CD14-positive monocyte (primary cell): ENCODE measurements around the gene FXYD6. TPM values are rescaled to one million over a fixed set of nuclear protein-coding genes. Genes with fewer than 3 reads are reported as not detected.

ENCODE experiments used
- DNase-seq, 3 donors: peaks; one replicate each; pipeline ENCODE4 v3.0.0-alpha.2; 2011 to 2022
- H2AFZ ChIP-seq: 2 replicates; pipeline ENCODE4 v1.6.0; 2012; ENCODE audit warnings: mild to moderate bottlenecking, low read depth, low read length, inconsistent platforms; ENCODE audit not compliant: insufficient read depth, poor library complexity, severe bottlenecking
- H3K27ac ChIP-seq, 2 donors: 1 replicate in 1 of 2; 2 replicates in 1 of 2; pipeline ENCODE4 v1.5.1; 2012 to 2013; ENCODE audit warnings: low read length in 2 of 2, control low read depth in 1 of 2, inconsistent platforms in 1 of 2, low read depth in 1 of 2, mild to moderate bottlenecking in 1 of 2
- H3K27me3 ChIP-seq, 2 donors: one replicate each; pipeline versions ENCODE4 v1.6.0 to v1.6.1; 2011 to 2013; ENCODE audit warnings: low read length in 2 of 2; ENCODE audit not compliant: control insufficient read depth in 2 of 2, insufficient read depth in 2 of 2
- H3K36me3 ChIP-seq, 2 donors: replicated peaks in 1 of 2; 1 replicate in 1 of 2; 2 replicates in 1 of 2; pipeline versions ENCODE4 v1.5.1 to v1.6.1; 2012 to 2013; ENCODE audit warnings: low read length in 2 of 2, control low read depth in 1 of 2, inconsistent platforms in 1 of 2, mild to moderate bottlenecking in 1 of 2; ENCODE audit not compliant: insufficient read depth in 2 of 2, control insufficient read depth in 1 of 2
- H3K4me1 ChIP-seq, 2 donors: 1 replicate in 1 of 2; 2 replicates in 1 of 2; pipeline versions ENCODE4 v1.5.1 to v1.6.1; 2012 to 2013; ENCODE audit warnings: low read length in 2 of 2, control low read depth in 1 of 2, inconsistent platforms in 1 of 2, mild to moderate bottlenecking in 1 of 2, moderate library complexity in 1 of 2; ENCODE audit not compliant: insufficient read depth in 2 of 2, control insufficient read depth in 1 of 2
- H3K4me2 ChIP-seq: replicated peaks from 2 replicates; pipeline ENCODE3; 2012; ENCODE audit warnings: low read length, moderate library complexity, mild to moderate bottlenecking; ENCODE audit not compliant: poor library complexity, severe bottlenecking; ENCODE audit errors: extremely low read depth
- H3K4me3 ChIP-seq, 3 experiments: fragments of 200-600 bp in 1 of 3; sonication (generic) in 1 of 3; replicated peaks in 1 of 3; 1 replicate in 2 of 3; 2 replicates in 1 of 3; pipeline ENCODE4 v1.5.1; 2011 to 2013; ENCODE audit warnings: low read length in 3 of 3, mild to moderate bottlenecking in 3 of 3, control low read depth in 2 of 3, low read depth in 2 of 3, inconsistent platforms in 1 of 3, moderate library complexity in 1 of 3
- H3K79me2 ChIP-seq: 2 replicates; pipeline ENCODE4 v1.6.0; 2012; ENCODE audit warnings: mild to moderate bottlenecking, control low read depth, inconsistent platforms, low read length, moderate library complexity; ENCODE audit not compliant: insufficient read depth
- H3K9ac ChIP-seq: 2 replicates; pipeline ENCODE4 v1.6.0; 2017; ENCODE audit warnings: low read length, mild to moderate bottlenecking; ENCODE audit not compliant: insufficient read depth, poor library complexity, severe bottlenecking
- H3K9me3 ChIP-seq, 2 donors: replicated peaks in 1 of 2; 1 replicate in 1 of 2; 2 replicates in 1 of 2; pipeline versions ENCODE4 v1.5.1 to v1.6.1; 2012 to 2013; ENCODE audit warnings: low read length in 2 of 2, control low read depth in 1 of 2; ENCODE audit not compliant: control insufficient read depth in 1 of 2, insufficient read depth in 1 of 2
- H4K20me1 ChIP-seq: 2 replicates; pipeline ENCODE4 v1.6.0; 2012; ENCODE audit warnings: mild to moderate bottlenecking, low read length, control low read depth, moderate library complexity; ENCODE audit not compliant: insufficient read depth
- H3K27ac Mint-ChIP-seq, 7 donors: one replicate each; pipeline ENCODE4 v1.8.0; 2020; ENCODE audit warnings: mild to moderate bottlenecking in 7 of 7, mixed read lengths in 7 of 7, moderate library complexity in 6 of 7, inconsistent platforms in 2 of 7
- H3K27me3 Mint-ChIP-seq, 3 donors: one replicate each; pipeline ENCODE4 v1.8.0; 2021 to 2022; ENCODE audit warnings: low read depth in 3 of 3, mild to moderate bottlenecking in 3 of 3, mixed read lengths in 3 of 3, moderate library complexity in 3 of 3, inconsistent platforms in 1 of 3
- H3K36me3 Mint-ChIP-seq, 2 donors: one replicate each; pipeline ENCODE4 v1.8.0; 2020; ENCODE audit warnings: mixed read lengths in 2 of 2, inconsistent platforms in 1 of 2, mild to moderate bottlenecking in 1 of 2
- H3K4me1 Mint-ChIP-seq: one replicate; pipeline ENCODE4 v1.8.0; 2020; ENCODE audit warnings: mild to moderate bottlenecking, mixed read lengths
- H3K4me3 Mint-ChIP-seq, 2 donors: one replicate each; pipeline ENCODE4 v1.8.0; 2020; ENCODE audit warnings: mild to moderate bottlenecking in 2 of 2, mixed read lengths in 2 of 2, moderate library complexity in 1 of 2
- H3K9me3 Mint-ChIP-seq, 7 donors: one replicate each; pipeline ENCODE4 v1.8.0; 2020 to 2022; ENCODE audit warnings: mixed read lengths in 7 of 7, mild to moderate bottlenecking in 6 of 7, moderate library complexity in 6 of 7, inconsistent platforms in 2 of 7
- CTCF ChIP-seq: fragments of 200-600 bp; IDR thresholded peaks from one replicate; pipeline ENCODE4 v1.8.0; 2022; ENCODE audit warnings: antibody characterized with exemption, mild to moderate bottlenecking
- WGBS: methylation state at CpG from one replicate; pipeline ENCODE4 v1.1.5; 2013; ENCODE audit warnings: missing lambda C conversion rate; ENCODE audit not compliant: insufficient coverage; 5-methylcytosine and 5-hydroxymethylcytosine counted together
- intact Hi-C, 2 donors: fragments of 100-400 bp; cut with micrococcal nuclease; formaldehyde crosslinking; loops; one replicate each; pipeline versions ENCODE4 v1.15.0 to v1.15.1; 2023
- polyA plus RNA-seq, 3 donors: library from polyadenylated mRNA; depleted of rRNA in 1 of 3; unstranded in 2 of 3; stranded (reverse) in 1 of 3; fragments of 300-500 nt in 2 of 3; fragments of >200 nt in 1 of 3; fragmentation: Illumina TruSeq in 2 of 3; gene quantifications; 1 replicate in 2 of 3; 2 replicates in 1 of 3; pipeline ENCODE4 v1.2.3, GENCODE V29; 2012 to 2021

FXYD6 gene
- polyA plus RNA-seq, 3 donors = 36.4 to 52.1 (median 44.1) TPM

- Mint-ChIP-seq H3K36me3 (peaks cover 9 to 18% of the 10 kb centered on the region in 2 donors), H3K9me3 (no peaks in the 10 kb centered on the region), H3K27me3 (peaks cover 0 to 5% (median 2%) of the 10 kb centered on the region in 3 donors), H3K4me1 (peaks cover 92% of the 10 kb centered on the region), H3K27ac (peak overlapping the region in 6 of 7 donors; percentile 94 to 98 (median 96)), H3K4me3 (peak overlapping the region; percentile 82 to 97)
- Histone ChIP-seq H3K4me3 (peak overlapping the region in 2 of 3 experiments; percentile 35 to 71), H3K79me2 (peaks cover 8% of the 10 kb centered on the region), H3K27ac (peak overlapping the region; percentile 85 to 94), H3K36me3 (no peaks in the 10 kb centered on the region), H3K9ac (peak overlapping the region; percentile 68), H3K4me1 (peaks cover 88 to 93% of the 10 kb centered on the region in 2 donors), H4K20me1 (no peaks in the 10 kb centered on the region), H2AFZ (no peak overlapping the region), H3K27me3 (no peaks in the 10 kb centered on the region), H3K9me3 (no peaks in the 10 kb centered on the region), H3K4me2 (peak overlapping the region; percentile 67)
- intact Hi-C loops = loop anchor here in 1 of 2 donors (5.0 to 10.0 kb wide), 2 partner anchors 150 to 308 kb away; partner anchors contain the start of gene IL10RA
- TF ChIP-seq CTCF = no peak
- 93% methylated on average over 11 of the region's 18 CpGs for WGBS
- peak in 1 of 3 donors; percentile 59 for DNase-seq
Observed at GRCh38 chr11:117837070-117837776, 39.2 kb downstream of the FXYD6 start.

GRCh38 chr11:117836077-117836960, 40.1 kb downstream of the FXYD6 start:
- H3K27ac ChIP-seq = peak overlapping the region; percentile 85 to 94
- H2AFZ ChIP-seq = no peak overlapping the region
- peaks cover 9 to 18% of the 10 kb centered on the region in 2 donors for H3K36me3 Mint-ChIP-seq
- intact Hi-C loops = loop anchor here in 1 of 2 donors (5.0 to 10.0 kb wide), 2 partner anchors 151 to 308 kb away; partner anchors contain the start of gene IL10RA
- H3K27me3 ChIP-seq = no peaks in the 10 kb centered on the region
- no peak for TF ChIP-seq CTCF
- H3K9ac ChIP-seq = peak overlapping the region; percentile 68
- H4K20me1 ChIP-seq = no peaks in the 10 kb centered on the region
- H3K79me2 ChIP-seq = peaks cover 8% of the 10 kb centered on the region
- no peaks in the 10 kb centered on the region for H3K9me3 Mint-ChIP-seq
- WGBS = 0% methylated on average over 3 of the region's 14 CpGs
- peaks cover 88% of the 10 kb centered on the region for H3K4me1 Mint-ChIP-seq
- peak overlapping the region; percentile 82 to 97 for H3K4me3 Mint-ChIP-seq
- peak overlapping the region; percentile 67 for H3K4me2 ChIP-seq
- peaks cover 0 to 5% (median 2%) of the 10 kb centered on the region in 3 donors for H3K27me3 Mint-ChIP-seq
- H3K4me1 ChIP-seq = peaks cover 81 to 92% of the 10 kb centered on the region in 2 donors
- peak overlapping the region; percentile 94 to 98 (median 96) for H3K27ac Mint-ChIP-seq
- H3K9me3 ChIP-seq = no peaks in the 10 kb centered on the region
- peak overlapping the region; percentile 13 to 71 (median 35) for H3K4me3 ChIP-seq
- no peaks in the 10 kb centered on the region for H3K36me3 ChIP-seq
- peak; percentile 78 to 93 (median 88) for DNase-seq
